HepG2 (cell line): ENCODE results near the gene EGFLAM. TPM values are rescaled to one million over a fixed set of nuclear protein-coding genes. Genes with fewer than 3 reads are reported as not detected.

Experiments
- ATAC-seq: fragments of 200-7000 bp; cut with Tn5 transposase; 3 replicates; pipeline ENCODE4 v1.9.1; 2020; ENCODE audit warnings: mild to moderate bottlenecking, moderate library complexity
- BruUV-seq: library from RNA; stranded (reverse); fragments of 400-500 nt; replicated peaks from 2 replicates; lab custom pipeline; 2021; lab: Mats Ljungman, UMichigan
- CTCF ChIA-PET: fragments of 300-600 bp; formaldehyde crosslinking; extraction: SDS; loops from one replicate; lab custom pipeline; 2021; ENCODE audit warnings: low total read pairs, inconsistent platforms, low intra/inter-chr PET ratio; lab: Yijun Ruan, JAX
- POLR2A ChIA-PET: fragments of 350-600 bp; sonication (Branson Sonifier 250); formaldehyde crosslinking; loops from one replicate; lab custom pipeline; 2020; ENCODE audit warnings: antibody characterized with exemption, inconsistent platforms; lab: Yijun Ruan, JAX
- DNase-seq: peaks from one replicate; pipeline ENCODE4 v3.0.0-alpha.2; 2015; ENCODE audit warnings: low spot score
- FAIRE-seq: peaks from 3 replicates; lab custom pipeline; 2011; peaks lifted over from hg19 to GRCh38; lab: Jason Lieb, UNC
- H2AFZ ChIP-seq: one replicate; pipeline ENCODE4 v1.6.1; 2011; ENCODE audit warnings: low read length, inconsistent platforms
- H3K27ac ChIP-seq: fragments of 300-600 bp; 3 replicates; pipeline ENCODE4 v1.8.0; 2011; ENCODE audit warnings: mixed run types, mild to moderate bottlenecking, mixed read lengths, low read length, inconsistent platforms; ENCODE audit not compliant: insufficient read depth; ENCODE audit errors: extremely low read length
- H3K27me3 ChIP-seq, 2 experiments: fragments of 200-600 bp in 1 of 2; 2 replicates in 1 of 2; 3 replicates in 1 of 2; pipeline versions ENCODE4 v1.6.0 to v1.8.0; 2011; ENCODE audit warnings: low read length in 2 of 2, mild to moderate bottlenecking in 2 of 2, moderate library complexity in 2 of 2, inconsistent platforms in 1 of 2; ENCODE audit not compliant: insufficient read depth in 2 of 2, control insufficient read depth in 1 of 2
- H3K36me3 ChIP-seq, 2 experiments: fragments of 200-600 bp in 1 of 2; replicated peaks in 1 of 2; 2 replicates in 1 of 2; 3 replicates in 1 of 2; pipeline versions ENCODE4 v1.5.1 to v1.8.0; 2011; ENCODE audit warnings: low read length in 2 of 2, inconsistent platforms in 1 of 2; ENCODE audit not compliant: insufficient read depth in 2 of 2, control insufficient read depth in 1 of 2
- H3K4me1 ChIP-seq: 2 replicates; pipeline ENCODE4 v1.5.1; 2012; ENCODE audit warnings: low read length, inconsistent platforms; ENCODE audit not compliant: insufficient read depth
- H3K4me2 ChIP-seq: 2 replicates; pipeline ENCODE4 v1.6.0; 2011; ENCODE audit warnings: low read depth, low read length, inconsistent platforms
- H3K4me3 ChIP-seq, 3 experiments: fragments of 200-600 bp in 1 of 3; sonication (generic), shearing (Covaris generic) in 1 of 3; replicated peaks in 1 of 3; 2 replicates each; pipeline ENCODE4 v1.5.1; 2011 to 2016; ENCODE audit warnings: low read length in 3 of 3, inconsistent platforms in 2 of 3, low read depth in 2 of 3, mild to moderate bottlenecking in 2 of 3, control low read depth in 1 of 3, mixed read lengths in 1 of 3; ENCODE audit not compliant: insufficient read depth in 1 of 3
- H3K79me2 ChIP-seq: one replicate; pipeline ENCODE4 v1.6.1; 2011; ENCODE audit warnings: low read length, inconsistent platforms; ENCODE audit not compliant: insufficient read depth
- H3K9ac ChIP-seq: 2 replicates; pipeline ENCODE4 v1.6.0; 2011; ENCODE audit warnings: mild to moderate bottlenecking, low read depth, low read length, inconsistent platforms; ENCODE audit not compliant: insufficient read depth
- H3K9me3 ChIP-seq: 2 replicates; pipeline ENCODE4 v1.5.1; 2012; ENCODE audit warnings: mild to moderate bottlenecking, low read length
- H4K20me1 ChIP-seq: 2 replicates; pipeline ENCODE4 v1.6.0; 2011; ENCODE audit warnings: inconsistent platforms, mild to moderate bottlenecking, low read length, moderate library complexity; ENCODE audit not compliant: insufficient read depth
- EED ChIP-seq: sonication (generic); formaldehyde crosslinking; IDR thresholded peaks from 2 replicates; pipeline ENCODE4 v1.5.0; 2020; ENCODE audit warnings: mild to moderate bottlenecking, missing genetic modification reagents
- HDAC6 ChIP-seq: fragments of 200-600 bp; sonication (generic); IDR thresholded peaks from 2 replicates; pipeline ENCODE4 v1.7.0; 2017; ENCODE audit warnings: mild to moderate bottlenecking, antibody characterized with exemption, low read length, low read depth
- ZNF615 ChIP-seq: sonication (generic); formaldehyde crosslinking; IDR thresholded peaks from 2 replicates; pipeline ENCODE4 v1.5.0; 2020; ENCODE audit warnings: mild to moderate bottlenecking, missing genetic modification reagents, borderline replicate concordance
- WGBS: methylation state at CpG from one replicate; pipeline ENCODE4 v1.1.6; 2017; ENCODE audit warnings: low lambda C conversion rate; 5-methylcytosine and 5-hydroxymethylcytosine counted together
- in situ Hi-C: cut with HindIII; loops from 2 replicates; pipeline ENCODE4 v1.10.0; 2017; ENCODE audit warnings: low pct_unique_long_range_greater_than_20kb; ENCODE audit not compliant: extremely low pct_ligation_motif_present
- intact Hi-C: fragments of 100-400 bp; cut with micrococcal nuclease; formaldehyde crosslinking; loops from one replicate; pipeline ENCODE4 v1.10.0; 2022; ENCODE audit not compliant: unreplicated experiment
- polyA plus RNA-seq, 8 experiments: library from polyadenylated mRNA; depleted of rRNA in 3 of 8; stranded (reverse) in 7 of 8; unstranded in 1 of 8; fragments of >200 nt; fragmentation: Illumina TruSeq in 4 of 8; extraction: Trizol in 4 of 8; gene quantifications; 2 replicates each; pipeline versions ENCODE4 v1.2.1 to v1.2.3, GENCODE V29; 2011 to 2016; ENCODE audit warnings: low read depth in 4 of 8, missing spikeins in 1 of 8, mixed read lengths in 1 of 8; ENCODE audit not compliant: insufficient read depth in 1 of 8
- total RNA-seq, 5 experiments: library from RNA; depleted of rRNA; stranded (reverse); fragments of >200 nt; fragmentation: Illumina TruSeq; extraction: Trizol; gene quantifications; 2 replicates each; pipeline ENCODE4 v1.2.3, GENCODE V29; 2016; ENCODE audit warnings: low read depth in 1 of 5
- TF ChIP-seq, protein P1 (sequence below): IDR thresholded peaks from 2 replicates; pipeline ENCODE4 v1.6.1; 2016
- TF ChIP-seq, protein P2 (sequence below): sonication (generic); formaldehyde crosslinking; IDR thresholded peaks from 2 replicates; pipeline ENCODE4 v1.4.0; 2020; ENCODE audit warnings: mild to moderate bottlenecking, missing genetic modification reagents
- TF ChIP-seq, protein P3 (sequence below): sonication (generic); formaldehyde crosslinking; IDR thresholded peaks from 2 replicates; pipeline ENCODE4 v1.5.1; 2020; ENCODE audit warnings: mild to moderate bottlenecking, missing genetic modification reagents, moderate library complexity
- TF ChIP-seq, protein P4 (sequence below): sonication (generic); formaldehyde crosslinking; IDR thresholded peaks from 2 replicates; pipeline ENCODE4 v1.4.0; 2020; ENCODE audit warnings: missing genetic modification reagents
- TF ChIP-seq, protein P5 (sequence below), 2 experiments: sonication (generic) in 1 of 2; formaldehyde crosslinking in 1 of 2; IDR thresholded peaks; 2 replicates each; pipeline versions ENCODE4 v1.4.0 to v1.6.1; 2018 to 2020; ENCODE audit warnings: missing genetic modification reagents in 2 of 2, borderline replicate concordance in 1 of 2, low read depth in 1 of 2, mild to moderate bottlenecking in 1 of 2, missing biosample characterization in 1 of 2
- TF ChIP-seq, protein P6 (sequence below): sonication (generic); formaldehyde crosslinking; IDR thresholded peaks from 2 replicates; pipeline ENCODE4 v1.8.0; 2022; ENCODE audit warnings: mild to moderate bottlenecking, missing genetic modification reagents, borderline replicate concordance

The EGFLAM gene
- total and polyA plus RNA-seq, 2 of the 13 experiments (the other 11 are each of a cell fraction or from before 2014, with no cell fraction given), result not detected

DNA sequence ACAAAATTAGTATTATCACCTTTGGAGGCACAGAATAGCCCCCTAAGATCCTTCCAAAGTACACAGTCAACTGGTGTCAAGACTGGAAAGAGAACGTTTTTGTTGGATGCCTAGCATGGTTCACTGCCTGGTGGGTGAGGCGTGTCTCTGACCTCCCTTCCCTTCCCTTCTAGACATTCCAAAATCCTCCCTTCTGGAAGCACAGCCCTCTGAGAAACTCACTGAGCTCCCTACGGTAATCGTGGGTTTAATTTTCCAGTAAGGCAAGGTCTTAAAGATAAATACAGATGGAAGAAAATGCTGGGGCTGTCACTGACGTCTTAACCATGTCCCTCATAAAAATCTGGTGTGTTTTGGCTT is 159.3 kb downstream of the EGFLAM start:
- Histone ChIP-seq H3K27me3 (peaks cover 3 to 7% of the 10 kb centered on the region in 2 experiments; a peak in 3 of 5 replicates), H2AFZ (no peak overlapping the region), H3K9me3 (no peaks in the 10 kb centered on the region), H3K4me1 (no peaks in the 10 kb centered on the region), H3K36me3 (no peaks in the 10 kb centered on the region), H3K4me2 (no peak overlapping the region), H4K20me1 (no peaks in the 10 kb centered on the region), H3K9ac (no peak overlapping the region), H3K79me2 (no peaks in the 10 kb centered on the region), H3K27ac (no peak overlapping the region), H3K4me3 (no peak overlapping the region)
- BruUV-seq, result no TSS peak
- DNase-seq (no peak), ATAC-seq (no peak), FAIRE-seq (no peak)
- WGBS, result 14% methylated on average over 5 of the region's 5 CpGs
- CTCF ChIA-PET, result no interaction called here
- POLR2A ChIA-PET, result no interaction called here
- TF ChIP-seq, protein P1, sequence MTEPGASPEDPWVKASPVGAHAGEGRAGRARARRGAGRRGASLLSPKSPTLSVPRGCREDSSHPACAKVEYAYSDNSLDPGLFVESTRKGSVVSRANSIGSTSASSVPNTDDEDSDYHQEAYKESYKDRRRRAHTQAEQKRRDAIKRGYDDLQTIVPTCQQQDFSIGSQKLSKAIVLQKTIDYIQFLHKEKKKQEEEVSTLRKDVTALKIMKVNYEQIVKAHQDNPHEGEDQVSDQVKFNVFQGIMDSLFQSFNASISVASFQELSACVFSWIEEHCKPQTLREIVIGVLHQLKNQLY (CRISPR knock-in tag), result no peak
- TF ChIP-seq, protein P2, sequence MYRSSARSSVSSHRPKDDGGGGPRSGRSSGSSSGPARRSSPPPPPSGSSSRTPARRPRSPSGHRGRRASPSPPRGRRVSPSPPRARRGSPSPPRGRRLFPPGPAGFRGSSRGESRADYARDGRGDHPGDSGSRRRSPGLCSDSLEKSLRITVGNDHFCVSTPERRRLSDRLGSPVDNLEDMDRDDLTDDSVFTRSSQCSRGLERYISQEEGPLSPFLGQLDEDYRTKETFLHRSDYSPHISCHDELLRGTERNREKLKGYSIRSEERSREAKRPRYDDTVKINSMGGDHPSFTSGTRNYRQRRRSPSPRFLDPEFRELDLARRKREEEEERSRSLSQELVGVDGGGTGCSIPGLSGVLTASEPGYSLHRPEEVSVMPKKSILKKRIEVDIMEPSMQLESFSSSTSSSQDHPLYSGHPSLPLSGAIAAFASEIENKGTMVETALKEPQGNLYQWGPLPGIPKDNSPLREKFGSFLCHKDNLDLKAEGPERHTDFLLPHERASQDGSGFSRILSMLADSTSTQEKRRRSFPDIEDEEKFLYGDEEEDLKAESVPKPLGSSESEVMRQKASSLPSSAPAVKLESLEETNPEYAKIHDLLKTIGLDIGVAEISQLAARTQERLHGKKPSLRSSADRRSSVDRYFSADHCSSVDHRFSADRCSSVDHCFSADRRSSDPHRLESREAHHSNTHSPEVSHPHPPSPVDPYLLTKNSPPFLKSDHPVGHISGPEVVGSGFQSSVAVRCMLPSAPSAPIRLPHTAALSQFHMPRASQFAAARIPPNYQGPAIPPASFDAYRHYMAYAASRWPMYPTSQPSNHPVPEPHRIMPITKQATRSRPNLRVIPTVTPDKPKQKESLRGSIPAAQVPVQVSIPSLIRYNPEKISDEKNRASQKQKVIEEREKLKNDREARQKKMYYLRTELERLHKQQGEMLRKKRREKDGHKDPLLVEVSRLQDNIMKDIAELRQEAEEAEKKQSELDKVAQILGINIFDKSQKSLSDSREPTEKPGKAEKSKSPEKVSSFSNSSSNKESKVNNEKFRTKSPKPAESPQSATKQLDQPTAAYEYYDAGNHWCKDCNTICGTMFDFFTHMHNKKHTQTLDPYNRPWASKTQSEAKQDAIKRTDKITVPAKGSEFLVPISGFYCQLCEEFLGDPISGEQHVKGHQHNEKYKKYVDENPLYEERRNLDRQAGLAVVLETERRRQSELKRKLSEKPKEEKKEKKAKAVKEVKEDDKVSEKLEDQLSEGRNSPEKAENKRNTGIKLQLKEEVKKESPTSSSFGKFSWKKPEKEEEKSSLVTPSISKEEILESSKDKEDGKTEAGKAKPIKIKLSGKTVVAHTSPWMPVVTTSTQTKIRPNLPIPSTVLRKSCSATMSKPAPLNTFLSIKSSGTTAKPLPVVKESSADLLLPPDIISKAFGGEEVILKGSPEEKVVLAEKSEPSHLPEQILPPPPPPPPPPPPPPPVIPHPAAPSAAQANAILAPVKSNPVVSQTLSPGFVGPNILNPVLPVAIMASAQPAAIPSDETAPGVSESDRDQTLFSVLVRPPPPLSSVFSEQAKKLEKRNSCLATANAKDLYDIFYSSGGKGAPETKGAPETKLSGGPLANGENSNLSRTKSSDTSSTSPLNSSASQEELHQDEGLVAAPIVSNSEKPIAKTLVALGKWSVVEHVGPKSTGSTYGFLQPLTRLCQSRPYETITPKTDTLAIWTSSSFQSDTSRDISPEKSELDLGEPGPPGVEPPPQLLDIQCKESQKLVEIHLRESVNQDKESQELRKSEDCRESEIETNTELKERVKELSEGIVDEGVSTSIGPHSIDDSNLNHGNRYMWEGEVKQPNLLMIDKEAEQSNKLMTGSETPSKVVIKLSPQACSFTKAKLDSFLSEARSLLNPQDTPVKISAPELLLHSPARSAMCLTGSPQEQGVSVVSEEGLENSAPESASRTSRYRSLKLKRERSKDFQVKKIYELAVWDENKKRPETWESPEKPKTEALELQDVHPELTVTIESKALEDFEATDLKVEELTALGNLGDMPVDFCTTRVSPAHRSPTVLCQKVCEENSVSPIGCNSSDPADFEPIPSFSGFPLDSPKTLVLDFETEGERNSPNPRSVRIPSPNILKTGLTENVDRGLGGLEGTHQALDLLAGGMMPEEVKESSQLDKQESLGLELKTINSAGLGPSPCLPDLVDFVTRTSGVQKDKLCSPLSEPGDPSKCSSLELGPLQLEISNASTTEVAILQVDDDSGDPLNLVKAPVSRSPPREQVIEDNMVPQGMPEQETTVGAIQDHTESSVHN (CRISPR knock-in tag), result no peak
- TF ChIP-seq, protein P3, sequence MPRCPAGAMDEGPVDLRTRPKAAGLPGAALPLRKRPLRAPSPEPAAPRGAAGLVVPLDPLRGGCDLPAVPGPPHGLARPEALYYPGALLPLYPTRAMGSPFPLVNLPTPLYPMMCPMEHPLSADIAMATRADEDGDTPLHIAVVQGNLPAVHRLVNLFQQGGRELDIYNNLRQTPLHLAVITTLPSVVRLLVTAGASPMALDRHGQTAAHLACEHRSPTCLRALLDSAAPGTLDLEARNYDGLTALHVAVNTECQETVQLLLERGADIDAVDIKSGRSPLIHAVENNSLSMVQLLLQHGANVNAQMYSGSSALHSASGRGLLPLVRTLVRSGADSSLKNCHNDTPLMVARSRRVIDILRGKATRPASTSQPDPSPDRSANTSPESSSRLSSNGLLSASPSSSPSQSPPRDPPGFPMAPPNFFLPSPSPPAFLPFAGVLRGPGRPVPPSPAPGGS (CRISPR knock-in tag), result no peak
- TF ChIP-seq, protein P4, sequence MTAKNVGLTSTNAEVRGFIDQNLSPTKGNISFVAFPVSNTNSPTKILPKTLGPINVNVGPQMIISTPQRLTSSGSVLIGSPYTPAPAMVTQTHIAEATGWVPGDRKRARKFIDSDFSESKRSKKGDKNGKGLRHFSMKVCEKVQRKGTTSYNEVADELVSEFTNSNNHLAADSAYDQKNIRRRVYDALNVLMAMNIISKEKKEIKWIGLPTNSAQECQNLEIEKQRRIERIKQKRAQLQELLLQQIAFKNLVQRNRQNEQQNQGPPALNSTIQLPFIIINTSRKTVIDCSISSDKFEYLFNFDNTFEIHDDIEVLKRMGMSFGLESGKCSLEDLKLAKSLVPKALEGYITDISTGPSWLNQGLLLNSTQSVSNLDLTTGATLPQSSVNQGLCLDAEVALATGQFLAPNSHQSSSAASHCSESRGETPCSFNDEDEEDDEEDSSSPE (CRISPR knock-in tag), result no peak
- no peak for TF ChIP-seq EED (CRISPR knock-in tag)
- TF ChIP-seq, protein P5, sequence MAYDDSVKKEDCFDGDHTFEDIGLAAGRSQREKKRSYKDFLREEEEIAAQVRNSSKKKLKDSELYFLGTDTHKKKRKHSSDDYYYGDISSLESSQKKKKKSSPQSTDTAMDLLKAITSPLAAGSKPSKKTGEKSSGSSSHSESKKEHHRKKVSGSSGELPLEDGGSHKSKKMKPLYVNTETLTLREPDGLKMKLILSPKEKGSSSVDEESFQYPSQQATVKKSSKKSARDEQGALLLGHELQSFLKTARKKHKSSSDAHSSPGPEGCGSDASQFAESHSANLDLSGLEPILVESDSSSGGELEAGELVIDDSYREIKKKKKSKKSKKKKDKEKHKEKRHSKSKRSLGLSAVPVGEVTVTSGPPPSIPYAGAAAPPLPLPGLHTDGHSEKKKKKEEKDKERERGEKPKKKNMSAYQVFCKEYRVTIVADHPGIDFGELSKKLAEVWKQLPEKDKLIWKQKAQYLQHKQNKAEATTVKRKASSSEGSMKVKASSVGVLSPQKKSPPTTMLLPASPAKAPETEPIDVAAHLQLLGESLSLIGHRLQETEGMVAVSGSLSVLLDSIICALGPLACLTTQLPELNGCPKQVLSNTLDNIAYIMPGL (CRISPR knock-in tag; IDR thresholded peaks at IDR 0.05; ENCODE audit: borderline replicate concordance in 1 of 2, low read depth in 1 of 2), result no peak
- TF ChIP-seq, protein P6, sequence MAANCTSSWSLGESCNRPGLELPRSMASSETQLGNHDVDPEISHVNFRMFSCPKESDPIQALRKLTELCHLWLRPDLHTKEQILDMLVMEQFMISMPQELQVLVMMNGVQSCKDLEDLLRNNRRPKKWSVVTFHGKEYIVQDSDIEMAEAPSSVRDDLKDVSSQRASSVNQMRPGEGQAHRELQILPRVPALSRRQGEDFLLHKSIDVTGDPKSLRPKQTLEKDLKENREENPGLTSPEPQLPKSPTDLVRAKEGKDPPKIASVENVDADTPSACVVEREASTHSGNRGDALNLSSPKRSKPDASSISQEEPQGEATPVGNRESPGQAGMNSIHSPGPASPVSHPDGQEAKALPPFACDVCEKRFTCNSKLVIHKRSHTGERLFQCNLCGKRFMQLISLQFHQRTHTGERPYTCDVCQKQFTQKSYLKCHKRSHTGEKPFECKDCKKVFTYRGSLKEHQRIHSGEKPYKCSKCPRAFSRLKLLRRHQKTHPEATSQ (CRISPR knock-in tag), result no peak
- no peak for TF ChIP-seq ZNF615 (CRISPR knock-in tag)
- TF ChIP-seq HDAC6, result no peak
- in situ Hi-C loops (no loop called here), intact Hi-C loops (no loop called here)
